Thyroid gland (tissue), 4 donors: Measurements from ENCODE around the gene STEAP3.

Experiments
- CTCF ChIP-seq, 6 experiments: fragments of 200-600 bp in 3 of 6; fragments of 450-650 bp in 3 of 6; sonication (generic) in 3 of 6; IDR thresholded peaks; one replicate each; pipeline ENCODE4 v1.5.1; 2016 to 2019; ENCODE audit warnings: antibody characterized with exemption in 6 of 6, mild to moderate bottlenecking in 2 of 6, inconsistent platforms in 1 of 6, moderate library complexity in 1 of 6
- POLR2A ChIP-seq, 2 donors: fragments of 450-650 bp; IDR thresholded peaks; one replicate each; pipeline ENCODE4 v1.6.1; 2017; ENCODE audit warnings: antibody characterized with exemption in 2 of 2, mild to moderate bottlenecking in 2 of 2, moderate library complexity in 1 of 2

GRCh38 chr2:119292226-119292625 lies 68.6 kb downstream of the STEAP3 start:
- peak in 5 of 6 experiments; percentile 13 to 67 (median 43) for TF ChIP-seq CTCF (IDR thresholded peaks at IDR 0.05)
- TF ChIP-seq POLR2A (IDR thresholded peaks at IDR 0.05) = no peak
